Pancreas (tissue), 10 donors: Measurements from ENCODE around the gene DNAH9. TPM values are rescaled to one million over a fixed set of nuclear protein-coding genes. Genes with fewer than 3 reads are reported as not detected.

Experiments used
- ATAC-seq, 4 donors: fragments of 200-7000 bp; cut with Tn5 transposase; one replicate each; pipeline versions ENCODE4 v1.8.0 to v1.9.1; 2020; ENCODE audit warnings: mild to moderate bottlenecking in 4 of 4, moderate library complexity in 4 of 4
- DNase-seq, 6 donors: peaks; one replicate each; pipeline ENCODE4 v3.0.0-alpha.2; 2020
- FAIRE-seq: peaks from 2 replicates; lab custom pipeline; 2012; peaks lifted over from hg19 to GRCh38; lab: Jason Lieb, UNC
- H3K27ac ChIP-seq, 4 donors: fragments of 200-600 bp; sonication (generic); 1 replicate in 3 of 4; 2 replicates in 1 of 4; pipeline versions ENCODE4 v1.5.0 to v1.8.0; 2020
- H3K27me3 ChIP-seq, 4 donors: fragments of 200-600 bp; one replicate each; pipeline ENCODE4 v1.8.0; 2021
- H3K36me3 ChIP-seq, 3 donors: fragments of 200-600 bp; sonication (generic) in 1 of 3; one replicate each; pipeline versions ENCODE4 v1.5.0 to v1.8.0; 2020 to 2021
- H3K4me1 ChIP-seq, 3 donors: fragments of 200-600 bp; one replicate each; pipeline ENCODE4 v1.8.0; 2021
- H3K4me3 ChIP-seq, 4 donors: fragments of 200-600 bp; sonication (generic) in 2 of 4; one replicate each; pipeline versions ENCODE4 v1.5.0 to v1.8.0; 2020 to 2021
- H3K9me3 ChIP-seq, 4 donors: fragments of 200-600 bp; one replicate each; pipeline ENCODE4 v1.8.0; 2021
- CTCF ChIP-seq, 4 donors: fragments of 200-600 bp; sonication (generic) in 3 of 4; IDR thresholded peaks; one replicate each; pipeline versions ENCODE4 v1.5.0 to v1.8.0; 2021; ENCODE audit warnings: antibody characterized with exemption in 4 of 4
- WGBS, 2 donors: extraction: QIAGEN DNeasy Blood & Tissue Kit; methylation state at CpG; one replicate each; pipeline ENCODE4 v1.1.7; 2013; 5-methylcytosine and 5-hydroxymethylcytosine counted together
- intact Hi-C, 3 donors: fragments of 100-400 bp; cut with DNase I; formaldehyde crosslinking; loops; one replicate each; pipeline versions ENCODE4 v1.11.1 to v1.14.2; 2022
- polyA plus RNA-seq, 2 donors: library from polyadenylated mRNA; stranded (reverse); fragments of 200-250 nt; gene quantifications; one replicate each; pipeline ENCODE4 v1.2.3, GENCODE V29; 2013
- total RNA-seq, 6 donors: library from RNA; stranded (reverse); fragmentation: NEBNext Ultra II Directional in 4 of 6; extraction: Animal tissue kit (Norgen Biotek cat#: 25700) in 4 of 6; gene quantifications; one replicate each; pipeline versions ENCODE4 v1.2.1 to v1.2.4, GENCODE V29; 2021 to 2023
- donor health status: healthy with polysubstance abuse.
- donor health status: DM: no; HTN: no; CAD: no; lungs with moderate emphysema.
- donor health status: DM: no; HTN: no; CAD: no.
- donor health status: control.
- donor health status: control.
- donor health status: Bipolar disorder and iron deficiency.
- donor health status: DM: yes; HTN: yes; CAD: no.
- donor health status: DM: no; HTN: no; CAD: no.
- donor health status: DM: no; HTN: no; CAD: no.
- donor health status: DM: yes; HTN: yes; CAD: no.

The DNAH9 gene
- total and polyA plus RNA-seq, 8 donors, result 0.53 to 2.4 (median 1.3) TPM

DNA sequence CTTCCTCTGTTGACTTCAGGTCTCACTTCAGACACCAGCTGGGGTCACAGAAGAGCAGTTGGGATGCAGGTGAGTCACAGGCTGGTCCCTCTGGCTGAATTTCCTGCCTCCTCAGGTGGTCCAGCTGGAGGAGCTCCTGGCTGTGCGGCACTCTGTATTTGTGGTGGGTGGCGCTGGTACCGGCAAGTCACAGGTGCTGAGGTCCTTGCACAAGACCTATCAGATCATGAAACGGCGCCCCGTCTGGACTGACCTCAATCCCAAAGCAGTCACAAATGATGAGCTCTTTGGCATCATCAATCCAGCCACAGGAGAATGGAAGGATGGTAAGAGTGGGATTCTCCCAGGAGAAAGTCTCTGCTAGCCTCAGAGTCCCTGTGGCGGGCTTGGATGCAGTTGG is 149.2 kb downstream of the DNAH9 start:
- no peak for TF ChIP-seq CTCF (IDR thresholded peaks at IDR 0.05)
- no peak for FAIRE-seq

GRCh38 chr17:11757815-11758214 is 159.5 kb downstream of the DNAH9 start:
- intact Hi-C loops, result no loop called here
- no peak for TF ChIP-seq CTCF (IDR thresholded peaks at IDR 0.05)
- H3K4me3 ChIP-seq, result no peak overlapping the region
- FAIRE-seq (no peak), ATAC-seq (no peak), DNase-seq (no peak)
- 33 to 41% methylated on average over 5 of the region's 5 CpGs for WGBS, 2 donors
- H3K27ac ChIP-seq, result no peak overlapping the region
- no peaks in the 10 kb centered on the region for H3K9me3 ChIP-seq
- no peaks in the 10 kb centered on the region for H3K4me1 ChIP-seq
- no peaks in the 10 kb centered on the region for H3K36me3 ChIP-seq
- no peaks in the 10 kb centered on the region for H3K27me3 ChIP-seq

More for the DNA sequence above, 149.2 kb downstream of the DNAH9 start:
- no peaks in the 10 kb centered on the region for H3K4me1 ChIP-seq
- H3K36me3 ChIP-seq, result no peaks in the 10 kb centered on the region
- intact Hi-C loops, result no loop called here
- DNase-seq (no peak), ATAC-seq (no peak)
- H3K4me3 ChIP-seq, result no peak overlapping the region
- no peak overlapping the region for H3K27ac ChIP-seq
- WGBS, 2 donors, result 75 to 82% methylated on average over 7 of the region's 7 CpGs
- peaks cover 0 to 4% (median 0%) of the 10 kb centered on the region in 4 donors for H3K27me3 ChIP-seq
- H3K9me3 ChIP-seq, result peaks cover 0 to 3% (median 0%) of the 10 kb centered on the region in 4 donors

DNA sequence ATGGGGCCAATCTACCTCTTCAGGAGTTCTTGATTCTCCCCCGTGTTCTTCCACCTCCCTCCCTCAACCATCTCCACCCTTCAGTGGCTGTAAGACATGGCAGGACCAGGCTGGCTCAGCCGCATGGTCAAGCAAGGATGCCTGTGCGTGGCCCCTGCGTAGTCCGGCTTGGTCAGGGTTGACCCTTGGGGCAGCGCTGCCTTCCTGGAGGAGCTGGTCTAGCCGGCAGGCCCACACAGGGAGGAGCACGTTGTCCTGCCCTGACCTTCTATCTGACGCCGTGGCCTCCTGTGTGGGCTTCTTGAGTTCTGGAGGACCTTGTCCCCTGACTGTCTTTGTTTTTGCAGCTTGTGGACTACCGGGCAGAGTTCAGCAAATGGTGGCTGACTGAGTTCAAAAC is 169.8 kb downstream of the DNAH9 start:
- Histone ChIP-seq H3K27me3 (no peaks in the 10 kb centered on the region), H3K9me3 (no peaks in the 10 kb centered on the region), H3K27ac (no peak overlapping the region), H3K4me1 (no peaks in the 10 kb centered on the region), H3K36me3 (no peaks in the 10 kb centered on the region), H3K4me3 (no peak overlapping the region)
- TF ChIP-seq CTCF (IDR thresholded peaks at IDR 0.05), result no peak
- intact Hi-C loops, result no loop called here
- no peak for FAIRE-seq
- WGBS, 2 donors, result 73 to 88% methylated on average over 11 of the region's 11 CpGs
- DNase-seq, result peak in 1 of 6 donors; percentile 42
- no peak for ATAC-seq

DNA sequence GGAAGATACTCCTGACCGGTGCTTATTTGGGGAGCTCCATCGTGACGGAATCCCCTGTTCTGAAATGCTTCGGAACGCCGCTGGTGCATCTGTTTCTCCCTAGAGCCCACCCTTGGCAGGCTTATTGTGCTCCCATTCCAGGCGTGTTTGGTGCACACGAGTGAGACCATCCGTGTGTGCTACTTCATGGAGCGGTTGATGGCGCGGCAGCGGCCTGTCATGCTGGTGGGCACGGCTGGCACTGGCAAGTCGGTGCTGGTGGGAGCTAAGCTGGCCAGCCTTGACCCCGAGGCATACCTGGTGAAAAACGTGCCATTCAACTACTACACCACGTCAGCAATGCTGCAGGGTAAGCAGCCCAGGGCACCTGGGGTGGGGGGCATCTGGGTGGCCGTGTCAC is 170.7 kb downstream of the DNAH9 start:
- no peaks in the 10 kb centered on the region for H3K27me3 ChIP-seq
- no peak for FAIRE-seq
- no peaks in the 10 kb centered on the region for H3K9me3 ChIP-seq
- H3K4me3 ChIP-seq, result no peak overlapping the region
- WGBS, 2 donors, result 73 to 80% methylated on average over 19 of the region's 19 CpGs
- H3K36me3 ChIP-seq, result no peaks in the 10 kb centered on the region
- no peaks in the 10 kb centered on the region for H3K4me1 ChIP-seq
- no peak for ATAC-seq
- no peak for DNase-seq
- H3K27ac ChIP-seq, result no peak overlapping the region
- no peak for TF ChIP-seq CTCF (IDR thresholded peaks at IDR 0.05)
- intact Hi-C loops, result no loop called here

- intact Hi-C loops, result no loop called here
- Histone ChIP-seq H3K27ac (no peak overlapping the region), H3K4me3 (no peak overlapping the region), H3K27me3 (no peaks in the 10 kb centered on the region), H3K4me1 (no peaks in the 10 kb centered on the region), H3K36me3 (no peaks in the 10 kb centered on the region), H3K9me3 (no peaks in the 10 kb centered on the region)
- FAIRE-seq (no peak), ATAC-seq (no peak), DNase-seq (no peak)
- no peak for TF ChIP-seq CTCF (IDR thresholded peaks at IDR 0.05)
These were observed 173.8 kb downstream of the DNAH9 start for GRCh38 chr17:11772031-11772430.
